Activated T-cell treated with anti-CD3 and anti-CD28 coated beads for 48 hours (primary cell): ENCODE data around the gene DDX3X.
A peak's percentile ranks its signal among the peaks of the same experiment; 100 is the strongest.
"Not testable (repeated sequence)": the region's sequence is repeated elsewhere in the genome, so short reads cannot be mapped to it uniquely, and the experiment has no call there.

Source experiments
- DNase-seq: peaks from one replicate; pipeline ENCODE4 v3.0.0-alpha.2; 2020; ENCODE audit warnings: low read depth

Gene DDX3X

GRCh38 chrX:41373989-41374606 lies 40.1 kb downstream of the DDX3X start:
- DNase-seq = no peak

- peak; percentile 18 for DNase-seq
Observed at GRCh38 chrX:41377624-41378023, 43.7 kb downstream of the DDX3X start.

GRCh38 chrX:41381685-41382084 lies 47.7 kb downstream of the DDX3X start:
- DNase-seq = no peak

- no peak for DNase-seq
Observed at GRCh38 chrX:41382714-41383645, 49.0 kb downstream of the DDX3X start.

GRCh38 chrX:41384051-41384705 lies 50.2 kb downstream of the DDX3X start:
- DNase-seq = peak; percentile 43

GRCh38 chrX:41386222-41386990 lies 52.4 kb downstream of the DDX3X start:
- no peak for DNase-seq

- no peak for DNase-seq
Observed at GRCh38 chrX:41388543-41388942, 54.6 kb downstream of the DDX3X start.

- DNase-seq = no peak
Observed at GRCh38 chrX:41389311-41389888, 55.4 kb downstream of the DDX3X start.

- not testable (repeated sequence) for DNase-seq
Observed at GRCh38 chrX:41390576-41390975, 56.6 kb downstream of the DDX3X start.

GRCh38 chrX:41391606-41392005 lies 57.6 kb downstream of the DDX3X start:
- no peak for DNase-seq

GRCh38 chrX:41394293-41394692 lies 60.3 kb downstream of the DDX3X start:
- DNase-seq = no peak

GRCh38 chrX:41397219-41397618 lies 63.3 kb downstream of the DDX3X start:
- DNase-seq = no peak

GRCh38 chrX:41397768-41398167 lies 63.8 kb downstream of the DDX3X start:
- no peak for DNase-seq

- not testable (repeated sequence) for DNase-seq
Observed at GRCh38 chrX:41402556-41402955, 68.6 kb downstream of the DDX3X start.

GRCh38 chrX:41405551-41405950 lies 71.6 kb downstream of the DDX3X start:
- no peak for DNase-seq

- no peak for DNase-seq
Observed at GRCh38 chrX:41406201-41406600, 72.2 kb downstream of the DDX3X start.

GRCh38 chrX:41407816-41408215 lies 73.9 kb downstream of the DDX3X start:
- no peak for DNase-seq

GRCh38 chrX:41408576-41408975 lies 74.6 kb downstream of the DDX3X start:
- no peak for DNase-seq

- no peak for DNase-seq
Observed at GRCh38 chrX:41409006-41409405, 75.0 kb downstream of the DDX3X start.

- DNase-seq = not testable (repeated sequence)
Observed at GRCh38 chrX:41411222-41411621, 77.3 kb downstream of the DDX3X start.

- no peak for DNase-seq
Observed at GRCh38 chrX:41412261-41413081, 78.5 kb downstream of the DDX3X start.
